ENCODE data around the gene MARCHF11. TPM values are rescaled to one million over a fixed set of nuclear protein-coding genes. Genes with fewer than 3 reads are reported as not detected.

MARCHF11 gene
- total RNA-seq, 1 experiment from 2014 or later, result 0.37 TPM

- Histone ChIP-seq H3K18ac (ENCODE audit: insufficient read length, low read depth, low read length) (no peak overlapping the region), H3K79me1 (ENCODE audit: insufficient read depth, low read depth, low read length, poor library complexity, severe bottlenecking) (no peaks in the 10 kb centered on the region), H3K4ac (ENCODE audit: low read depth, low read length) (no peak overlapping the region), H3K23me2 (ENCODE audit: insufficient read length, low read depth, low read length, poor library complexity, severe bottlenecking) (no peaks in the 10 kb centered on the region), H2BK5ac (ENCODE audit: insufficient read length, low read length) (no peak overlapping the region), H3K14ac (ENCODE audit: insufficient read depth, low read length) (no peak overlapping the region), H3T11ph (ENCODE audit: low read length) (no peak overlapping the region), H3K27me3 (ENCODE audit: insufficient read depth, low read length) (no peaks in the 10 kb centered on the region), H4K91ac (ENCODE audit: insufficient read length, low read depth, low read length) (no peak overlapping the region), H3K9me3 (ENCODE audit: control insufficient read depth, low read depth, low read length) (no peaks in the 10 kb centered on the region), H3K9ac (ENCODE audit: extremely low read depth, insufficient read length, low read length) (no peak overlapping the region), H2BK12ac (ENCODE audit: insufficient read length, low read depth, low read length) (no peak overlapping the region), H3K79me2 (ENCODE audit: insufficient read depth, low read length) (no peaks in the 10 kb centered on the region), H3K4me2 (ENCODE audit: insufficient read depth, insufficient read length, low read length) (no peak overlapping the region), H2BK20ac (ENCODE audit: low read depth, low read length, poor library complexity, severe bottlenecking) (no peak overlapping the region), H3K27ac (ENCODE audit: insufficient read length, low read depth, low read length) (no peak overlapping the region), H2BK15ac (ENCODE audit: low read depth, low read length) (no peak overlapping the region), H4K8ac (replicated peaks; ENCODE audit: insufficient read length, low read depth, low read length) (no peak overlapping the region), H2AFZ (ENCODE audit: low read length) (no peak overlapping the region), H2BK120ac (ENCODE audit: low read depth, low read length, poor library complexity, severe bottlenecking) (no peak overlapping the region), H2AK5ac (ENCODE audit: insufficient read length, low read length) (no peak overlapping the region), H4K20me1 (ENCODE audit: control insufficient read depth, insufficient read depth, insufficient read length) (no peaks in the 10 kb centered on the region), H3K23ac (ENCODE audit: insufficient read length, low read depth, low read length) (no peak overlapping the region), H3K4me1 (ENCODE audit: insufficient read depth, low read length) (no peaks in the 10 kb centered on the region), H3K56ac (ENCODE audit: insufficient read length, low read depth, low read length) (no peak overlapping the region), H4K5ac (ENCODE audit: insufficient read length, low read depth, low read length) (no peak overlapping the region)
- DNase-seq, result no peak
- Mint-ChIP-seq H3K36me3 (ENCODE audit: insufficient read depth in 1 of 3, low read depth in 3 of 3) (no peaks in the 10 kb centered on the region), H3K27me3 (ENCODE audit: low read depth) (no peaks in the 10 kb centered on the region), H3K4me1 (peaks cover 0 to 4% of the 10 kb centered on the region in 2 experiments; a peak in 1 of 4 replicates), H3K4me3 (no peak overlapping the region), H3K9me3 (no peaks in the 10 kb centered on the region; a peak in 1 of 5 replicates), H3K27ac (0 out of 7 replicates have a peak overlapping the region, but pooled peaks of 1 of the 3 experiments have one; percentile 29)
- no CpG with 5 or more reads among the region's 3 CpGs for WGBS (ENCODE audit: extremely low coverage, insufficient read length, low lambda C conversion rate)
- TF ChIP-seq CTCF (conservative IDR thresholded peaks at IDR 0.05), result no peak
Observed at GRCh38 chr5:16028708-16029107, 150.9 kb downstream of the MARCHF11 start.
